Posterior vena cava (tissue), 2 donors: ENCODE measurements around the gene STX12. TPM values are rescaled to one million over a fixed set of nuclear protein-coding genes. Genes with fewer than 3 reads are reported as not detected.
"Not testable (repeated sequence)": the region's sequence is repeated elsewhere in the genome, so short reads cannot be mapped to it uniquely, and the experiment has no call there.

Source experiments
- DNase-seq: peaks from one replicate; pipeline ENCODE4 v3.0.0-alpha.2; 2020; ENCODE audit warnings: low spot score
- intact Hi-C, 2 donors: fragments of 100-400 bp; cut with DNase I; formaldehyde crosslinking; loops; one replicate each; pipeline versions ENCODE4 v1.14.1 to v1.14.2; 2022 to 2023
- total RNA-seq, 2 donors: library from RNA; stranded (reverse); fragmentation: NEBNext Ultra II Directional; extraction: Animal tissue kit (Norgen Biotek cat#: 25700); gene quantifications; one replicate each; pipeline ENCODE4 v1.2.1, GENCODE V29; 2021
- donor health status: DM: yes; HTN: yes; CAD: no.
- donor health status: DM: yes; HTN: yes; CAD: no.

The STX12 gene
- total RNA-seq, 2 donors from 2014 or later = 59.2 to 62.9 TPM

DNA sequence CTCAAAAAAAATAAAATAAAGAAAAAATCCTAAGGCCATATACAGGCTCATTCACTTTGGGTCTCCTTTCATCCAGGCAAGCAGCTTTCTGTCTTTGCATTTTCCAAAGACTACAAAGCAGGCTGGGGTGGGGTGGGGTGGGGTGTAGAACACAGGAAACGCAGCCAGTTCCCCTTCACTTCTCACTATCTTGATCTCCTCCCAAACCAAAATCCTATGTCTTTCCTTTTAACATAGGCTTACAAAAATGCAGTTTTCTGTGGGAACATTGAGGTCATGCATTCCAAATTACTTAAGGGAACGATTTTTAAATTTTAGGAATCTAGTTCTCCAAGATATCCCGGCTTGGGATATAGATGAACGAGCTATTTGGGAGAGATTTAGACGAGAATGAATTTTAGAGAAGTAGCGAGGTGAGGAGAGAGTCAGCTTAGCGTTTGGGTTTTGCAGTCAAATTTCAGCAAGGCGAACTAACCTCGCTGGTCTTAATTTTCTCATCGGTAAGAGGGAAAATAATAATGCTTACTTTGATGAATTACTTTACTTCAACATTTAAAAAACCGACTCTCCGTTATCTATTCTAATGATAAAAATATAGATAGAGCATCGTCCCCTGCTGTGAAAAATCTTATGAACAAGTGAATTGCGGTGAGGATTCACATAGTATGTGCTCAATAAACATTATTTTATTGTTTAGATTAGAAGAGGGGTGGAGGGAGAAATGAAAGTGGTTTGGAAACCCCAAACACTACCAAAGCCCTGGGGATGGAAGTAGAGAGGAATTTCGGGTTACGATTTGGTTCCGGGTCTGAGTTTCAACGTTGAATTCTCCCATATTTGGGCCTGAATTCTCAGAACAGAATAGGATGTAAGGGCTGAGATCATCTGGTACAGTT, 735 bp upstream of the STX12 start:
- DNase-seq = no peak
- intact Hi-C loops = no loop called here

DNA sequence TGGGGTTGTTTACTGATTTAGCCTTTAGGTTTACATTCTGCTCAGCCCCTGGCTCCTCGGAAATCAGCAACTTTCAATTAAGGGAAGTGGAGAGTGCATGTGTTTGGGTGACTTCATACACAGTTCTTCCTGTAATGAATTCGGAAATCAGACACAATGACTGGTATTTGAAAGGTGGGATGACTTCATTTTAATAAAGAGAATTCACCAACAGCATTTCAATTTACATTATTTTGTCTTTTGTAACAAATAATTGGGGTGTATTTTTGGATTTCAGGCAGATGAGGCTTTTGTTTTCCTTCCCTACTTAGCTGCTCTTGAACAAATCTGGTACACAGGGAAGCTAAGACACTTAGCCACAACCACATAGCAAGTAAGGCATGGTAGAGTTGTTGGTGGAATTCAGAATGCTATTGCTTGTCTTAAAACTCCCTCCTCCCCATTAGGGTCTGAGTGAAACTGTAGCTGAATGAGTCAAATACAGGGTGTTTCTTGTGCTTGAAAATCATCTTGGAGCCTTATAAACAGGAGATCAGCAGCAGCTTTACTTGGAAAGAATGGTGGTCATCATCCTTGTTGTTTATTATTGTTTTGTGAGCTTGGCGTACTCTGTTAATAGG, 917 bp downstream of the STX12 start:
- DNase-seq = no peak
- intact Hi-C loops = no loop called here

DNA sequence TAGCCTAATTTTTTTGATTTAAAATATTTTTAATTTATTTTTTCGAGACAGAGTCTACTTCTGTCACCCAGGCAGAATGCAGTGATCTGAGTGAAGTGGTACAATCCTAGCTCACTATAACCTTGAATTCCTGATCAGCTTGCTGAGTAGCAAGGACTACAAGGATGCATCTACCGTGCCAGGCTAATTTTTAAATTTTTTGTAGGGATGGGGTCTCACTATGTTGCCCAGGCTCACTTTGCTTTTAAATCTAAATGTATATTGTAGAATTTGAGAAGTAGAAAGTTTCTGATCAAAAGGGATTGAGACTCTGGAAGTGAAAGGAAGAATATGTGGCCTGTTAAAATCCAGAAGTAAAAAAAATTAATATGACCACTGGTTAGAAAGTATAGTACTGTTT, 1.6 kb downstream of the STX12 start:
- DNase-seq = no peak
- intact Hi-C loops = no loop called here

DNA sequence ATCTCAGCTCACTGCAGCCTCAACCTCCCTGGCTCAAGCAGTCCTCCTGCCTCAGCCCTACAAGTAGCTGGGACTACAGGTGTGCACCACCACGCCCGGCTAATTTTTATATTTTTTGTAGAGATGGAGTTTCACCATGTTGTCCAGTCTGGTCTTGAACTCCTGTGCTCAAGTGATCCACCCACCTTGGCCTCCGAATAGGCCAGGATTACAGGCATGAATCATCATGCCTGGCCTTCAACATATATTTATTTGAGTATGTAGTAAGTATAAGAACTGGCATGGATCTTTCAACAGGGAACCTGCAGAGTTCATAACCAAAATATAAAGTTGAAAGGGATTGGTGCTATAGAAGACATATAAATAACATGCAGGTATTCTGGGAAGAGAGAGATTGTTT, 2.3 kb downstream of the STX12 start:
- DNase-seq, intact Hi-C loops: not testable (repeated sequence)

DNA sequence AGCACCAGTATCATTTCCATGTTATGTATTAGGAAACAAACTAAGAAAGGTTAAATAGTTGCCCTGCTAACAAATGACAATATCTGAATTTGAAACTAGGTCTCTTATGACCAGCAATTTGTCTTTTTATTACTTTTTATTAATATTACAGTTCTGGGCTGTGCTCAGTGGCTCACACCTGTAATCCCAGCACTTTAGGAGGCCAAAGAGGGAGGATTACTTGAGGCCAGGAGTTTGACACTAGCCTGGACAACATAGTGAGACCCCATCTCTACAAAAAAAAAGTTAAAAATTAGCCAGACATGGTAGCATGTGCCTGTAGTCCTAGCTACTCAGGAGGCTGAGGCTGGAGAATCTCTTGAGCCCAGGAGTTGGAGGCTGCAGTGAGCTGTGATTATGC, 3.3 kb downstream of the STX12 start:
- intact Hi-C loops, DNase-seq: not testable (repeated sequence)

DNA sequence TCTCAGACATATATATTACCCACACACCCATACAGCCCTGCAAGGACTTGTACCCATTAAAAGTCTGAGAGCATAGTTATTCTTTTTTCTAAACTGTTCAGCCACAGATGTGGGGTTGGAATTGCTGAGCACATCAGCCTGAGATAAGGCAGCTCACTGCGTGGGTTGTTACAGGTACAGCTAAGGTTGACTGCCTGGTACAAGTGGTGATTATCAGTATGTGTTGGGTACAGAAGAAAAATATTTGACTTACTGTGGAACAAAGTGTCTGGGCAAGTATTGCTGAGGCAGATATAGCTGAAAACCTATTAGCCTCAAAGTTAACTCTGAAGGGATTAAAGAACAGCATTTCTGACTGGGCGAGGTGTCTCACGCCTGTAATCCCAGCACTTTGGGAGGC, 5.0 kb downstream of the STX12 start:
- intact Hi-C loops = no loop called here

DNA sequence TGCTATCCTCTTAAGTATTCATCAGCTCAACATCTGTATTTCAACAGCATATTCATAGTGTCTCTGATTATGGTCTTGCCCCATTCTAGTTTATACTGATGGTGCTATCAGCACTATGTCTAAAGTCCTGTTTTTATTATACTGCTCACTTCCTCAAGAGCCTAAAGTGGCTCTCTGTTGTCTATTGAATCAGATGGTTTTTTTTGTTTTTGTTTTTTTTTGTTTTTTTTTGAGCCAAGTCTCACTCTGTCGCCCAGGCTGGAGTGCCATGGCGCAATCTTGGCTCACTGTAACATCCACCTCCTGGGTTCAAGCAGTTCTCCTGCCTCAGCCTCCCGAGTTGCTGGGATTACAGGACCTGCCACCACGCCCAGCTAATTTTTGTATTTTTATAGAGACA, 6.1 kb downstream of the STX12 start:
- intact Hi-C loops = no loop called here
- no peak for DNase-seq

More for the DNA sequence above, 5.0 kb downstream of the STX12 start:
- DNase-seq = no peak

DNA sequence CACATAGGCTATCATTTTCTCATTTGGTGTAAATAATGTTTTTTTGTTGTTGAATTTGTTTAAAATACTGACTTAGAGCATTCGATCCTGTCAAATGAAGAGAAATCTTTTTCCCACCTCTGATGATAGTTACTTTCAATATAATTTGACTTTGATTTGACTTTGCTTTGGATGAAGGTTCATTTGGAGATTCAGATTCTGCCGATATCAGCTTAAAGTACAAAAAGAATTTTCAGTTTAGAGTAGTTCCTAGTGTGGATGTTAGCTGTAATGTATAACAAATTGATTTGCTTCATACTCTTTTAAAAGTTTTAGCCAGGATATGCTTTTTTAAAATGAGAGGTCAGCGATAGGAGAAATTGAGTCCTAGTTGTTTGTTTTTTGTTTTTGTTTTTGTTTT, 9.9 kb downstream of the STX12 start:
- no peak for DNase-seq
- intact Hi-C loops = no loop called here

DNA sequence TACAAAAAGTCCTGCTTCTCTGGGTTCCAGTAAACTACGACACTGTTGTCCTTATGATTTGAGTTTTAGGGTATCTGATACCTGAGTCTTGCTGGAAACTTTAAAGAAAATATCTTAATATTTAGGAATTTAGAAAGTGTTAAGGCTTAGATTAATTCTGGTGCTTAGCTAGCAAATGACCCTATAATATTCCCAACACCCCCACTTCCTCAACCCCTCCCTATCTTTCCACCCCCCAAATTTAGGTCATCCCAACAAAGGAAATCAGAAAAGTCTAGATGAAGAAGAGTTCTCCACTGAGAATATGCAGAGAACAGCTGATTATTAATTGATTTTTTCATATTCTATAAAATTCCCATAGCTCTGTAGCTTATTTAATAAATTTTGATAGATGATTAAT, 11.7 kb downstream of the STX12 start:
- intact Hi-C loops = no loop called here
- no peak for DNase-seq

DNA sequence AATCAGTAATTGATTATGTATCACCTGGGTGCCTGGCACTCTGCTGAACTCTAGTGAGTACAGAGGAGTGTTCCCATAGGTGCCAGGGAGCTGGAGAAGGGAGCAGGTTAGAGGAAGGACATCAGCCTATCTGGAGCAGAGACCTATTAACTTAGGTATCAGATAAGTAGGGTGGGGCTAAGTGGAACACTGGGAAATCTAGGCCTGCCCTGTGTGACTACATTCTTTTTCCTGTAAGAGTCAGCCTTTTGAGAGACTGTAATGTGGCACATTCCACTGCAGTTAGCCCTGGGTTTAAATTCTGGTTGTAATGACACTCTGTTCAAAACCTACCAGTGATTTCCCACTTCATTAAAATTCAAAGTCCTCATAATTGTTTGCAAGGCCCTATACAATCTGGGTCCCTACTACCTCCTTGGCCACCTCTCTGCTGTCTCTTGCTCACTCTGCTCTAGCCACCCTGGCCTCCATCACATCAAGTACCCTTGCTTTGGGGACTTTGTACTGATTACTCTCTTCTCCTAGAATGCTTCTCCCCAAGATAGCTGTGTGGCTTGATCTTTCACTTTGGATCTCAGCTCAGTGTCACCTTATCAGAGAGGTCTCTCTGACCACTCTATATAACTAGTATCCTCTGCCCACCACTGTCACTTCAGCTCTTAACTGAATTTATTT, 12.9 kb downstream of the STX12 start:
- DNase-seq = no peak
- intact Hi-C loops = no loop called here

DNA sequence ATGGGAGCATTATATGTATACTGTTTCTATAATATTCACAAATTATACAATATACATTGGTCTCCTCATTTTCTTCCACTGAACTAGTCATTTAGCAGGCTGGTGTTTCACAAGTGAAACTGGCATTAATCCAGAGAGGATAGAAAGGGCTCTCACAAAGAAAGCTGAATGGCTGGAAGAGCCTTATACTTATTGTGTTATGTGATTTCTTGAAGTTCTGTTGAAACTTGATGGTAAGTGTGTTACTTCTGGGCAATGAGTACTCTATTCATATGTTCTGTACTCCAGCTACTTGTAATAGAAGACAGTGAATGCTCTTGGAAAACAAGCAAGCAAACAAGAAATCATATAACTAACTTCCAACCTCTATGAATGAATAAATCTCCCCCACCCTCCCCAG, 14.9 kb downstream of the STX12 start:
- intact Hi-C loops = no loop called here
- DNase-seq = no peak

DNA sequence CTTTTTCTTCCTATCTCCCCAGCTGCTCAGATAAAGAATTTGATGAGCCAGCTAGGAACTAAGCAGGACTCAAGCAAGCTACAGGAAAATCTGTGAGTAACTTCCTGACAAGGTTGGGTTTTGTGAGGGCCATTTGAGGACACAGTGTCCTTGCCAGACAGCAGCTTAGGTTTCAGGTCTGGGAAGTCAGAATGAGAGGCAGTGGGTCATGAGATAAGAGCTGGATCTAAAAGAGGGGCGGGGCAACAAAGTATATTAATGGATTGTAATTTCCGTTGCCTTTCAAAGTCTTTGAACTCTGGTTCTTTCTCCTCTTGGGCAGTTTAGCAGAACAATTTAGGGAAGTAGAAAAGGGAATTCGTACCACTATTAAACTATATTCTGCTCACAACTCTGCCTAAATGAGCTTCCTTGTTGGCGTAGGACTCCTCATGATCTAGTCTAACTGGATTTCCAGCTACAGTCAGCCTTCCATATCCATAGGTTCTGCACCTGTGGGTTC, 16.6 kb downstream of the STX12 start:
- DNase-seq = no peak
- intact Hi-C loops = no loop called here

DNA sequence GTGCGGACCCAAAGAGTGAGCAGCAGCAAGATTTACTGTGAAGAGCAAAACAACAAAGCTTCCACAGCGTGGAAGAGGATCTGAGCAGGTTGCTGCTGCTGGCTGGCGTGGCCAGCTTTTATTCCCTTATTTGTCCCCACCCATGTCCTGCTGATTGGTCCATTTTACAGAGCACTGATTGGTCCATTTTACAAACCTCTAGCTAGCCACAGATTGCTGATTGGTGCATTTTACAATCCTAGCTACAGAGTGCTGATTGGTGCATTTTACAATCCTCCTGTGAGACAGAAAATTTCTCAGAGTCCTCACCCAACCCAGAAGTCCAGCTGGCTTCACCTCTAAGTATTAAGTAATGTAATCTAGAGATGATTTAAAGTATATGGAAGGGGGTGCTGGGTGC, 17.3 kb downstream of the STX12 start:
- DNase-seq, intact Hi-C loops: not testable (repeated sequence)

DNA sequence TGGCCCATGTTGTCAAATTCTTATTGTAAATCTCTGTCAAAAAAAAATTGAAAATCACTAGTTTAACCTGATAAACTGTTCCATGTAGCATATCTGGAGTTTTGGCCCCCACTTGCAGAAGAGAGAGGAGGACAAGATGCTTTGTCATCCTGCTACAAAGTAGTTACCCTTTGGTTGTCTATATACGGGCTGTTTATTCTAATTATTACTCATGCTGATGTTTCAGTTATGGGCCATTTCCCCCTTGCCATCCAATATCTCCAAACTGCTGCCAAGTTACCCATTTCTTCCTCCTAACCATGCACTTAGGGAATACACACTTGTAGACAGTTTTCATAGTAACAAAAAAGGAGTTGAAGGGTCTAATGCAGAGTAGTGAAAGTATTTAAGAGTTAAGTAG, 22.6 kb downstream of the STX12 start:
- no peak for DNase-seq
- intact Hi-C loops = no loop called here

DNA sequence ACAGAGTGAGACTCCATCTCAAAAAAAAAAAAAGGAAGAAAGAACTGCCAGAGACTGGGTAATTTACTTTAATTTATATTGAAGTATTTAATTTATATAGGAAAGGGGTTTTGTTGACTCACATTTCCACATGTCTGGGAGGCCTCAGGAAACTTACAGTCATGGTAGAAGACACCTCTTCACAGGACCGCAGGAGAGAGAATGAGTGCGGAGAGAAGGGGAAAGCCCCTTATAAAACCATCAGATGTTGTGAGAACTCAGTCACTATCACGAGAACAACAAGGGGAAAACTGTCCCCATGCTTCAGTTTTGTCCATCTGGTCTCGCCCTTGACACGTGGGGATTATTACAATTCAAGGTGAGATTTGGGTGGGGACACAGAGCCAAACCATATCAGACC, 31.8 kb downstream of the STX12 start:
- DNase-seq = no peak
- intact Hi-C loops = loop anchor here in 1 of 2 donors (5.0 kb wide), 1 partner anchor 1632 kb away; the partner anchor contains the start of gene ZNF593OS

DNA sequence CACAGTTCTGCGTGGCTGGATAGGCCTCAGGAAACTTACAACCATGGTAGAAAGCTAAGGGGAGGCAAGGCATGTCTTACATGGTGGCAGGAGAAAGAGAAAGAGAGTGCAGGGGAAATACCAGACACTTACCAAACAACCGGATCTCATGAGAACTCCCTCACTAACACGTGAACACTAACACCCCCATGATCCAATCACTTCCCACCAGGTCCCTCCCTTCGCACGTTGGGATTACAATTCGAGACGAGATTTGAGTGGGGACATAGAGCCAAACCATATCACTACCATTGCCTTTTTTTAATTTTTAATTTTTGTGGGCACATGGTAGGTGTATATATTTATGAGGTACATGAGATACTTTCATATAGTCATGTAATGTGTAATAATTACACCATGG, 33.7 kb downstream of the STX12 start:
- intact Hi-C loops = loop anchor here in 1 of 2 donors (5.0 kb wide), 1 partner anchor 1634 kb away; the partner anchor contains the start of gene ZNF593OS

DNA sequence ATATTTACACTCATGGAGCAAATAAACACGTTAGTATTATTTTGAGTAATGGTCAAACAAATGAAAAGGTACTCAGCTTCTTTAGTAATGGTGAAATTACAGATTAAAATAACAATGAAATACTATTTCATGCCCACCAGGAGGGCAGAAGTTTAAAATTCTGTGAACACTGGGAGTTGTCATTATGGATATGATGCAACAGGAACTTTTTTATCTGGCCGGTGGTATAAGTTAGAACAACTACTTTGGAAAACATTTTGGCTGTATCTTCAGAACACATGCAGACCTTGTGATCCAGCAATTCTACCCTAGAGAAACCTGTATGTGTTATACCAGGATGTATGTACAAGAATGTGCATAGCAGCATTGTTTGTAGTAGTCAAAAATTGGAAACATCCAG, 34.4 kb downstream of the STX12 start:
- intact Hi-C loops = loop anchor here in 1 of 2 donors (5.0 kb wide), 1 partner anchor 1635 kb away; the partner anchor contains the start of gene ZNF593OS
- no peak for DNase-seq

More for the DNA sequence above, 33.7 kb downstream of the STX12 start:
- DNase-seq = no peak

DNA sequence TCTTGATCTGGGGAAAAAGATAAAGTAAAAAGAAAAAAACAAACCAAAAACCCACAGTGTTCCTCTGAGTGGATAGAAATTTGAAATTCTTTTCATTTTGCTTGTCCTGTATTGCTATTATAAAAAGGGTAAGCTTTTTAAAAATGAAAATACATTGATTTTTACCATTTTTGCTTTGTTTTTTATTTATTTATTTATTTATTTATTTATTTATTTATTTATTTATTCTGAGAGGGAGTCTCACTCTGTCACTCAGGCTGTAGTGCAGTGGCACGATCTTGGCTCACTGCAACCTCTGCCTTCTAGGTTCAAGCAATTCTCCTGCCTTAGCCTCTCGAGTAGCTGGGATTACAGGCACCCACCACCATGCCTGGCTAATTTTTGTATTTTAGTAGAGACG, 35.1 kb downstream of the STX12 start:
- not testable (repeated sequence) for DNase-seq
- intact Hi-C loops = loop anchor here in 1 of 2 donors (5.0 kb wide), 1 partner anchor 1636 kb away; the partner anchor contains the start of gene ZNF593OS

DNA sequence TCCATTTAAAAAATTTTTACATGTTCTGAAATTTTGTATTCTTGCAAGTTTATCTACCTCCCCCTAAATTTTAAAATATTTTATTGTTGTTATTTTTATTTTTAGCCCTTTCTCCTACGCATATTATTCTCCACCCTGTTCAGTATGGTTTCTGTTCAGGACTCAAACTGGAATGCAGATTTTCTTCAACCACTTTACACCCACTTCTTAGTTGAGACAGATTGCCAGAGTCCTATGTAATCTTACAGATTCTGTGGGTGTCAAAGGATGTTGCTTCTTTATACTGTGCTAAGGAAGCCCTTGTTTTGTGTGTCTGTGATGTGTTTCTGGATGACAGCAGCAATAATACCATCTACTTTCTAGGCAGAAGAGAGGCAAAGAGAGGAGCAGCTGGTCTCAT, 36.9 kb downstream of the STX12 start:
- no peak for DNase-seq
- intact Hi-C loops = loop anchor here in 1 of 2 donors (5.0 kb wide), 1 partner anchor 1638 kb away; the partner anchor contains the start of gene ZNF593OS
